Chondrocyte (in vitro differentiated cells): ENCODE measurements around the gene TAPBPL. TPM values are rescaled to one million over a fixed set of nuclear protein-coding genes. Genes with fewer than 3 reads are reported as not detected.

Source experiments
- DNase-seq: peaks from one replicate; pipeline ENCODE4 v3.0.0; 2021; ENCODE audit warnings: mixed read lengths, low spot score
- H3K27ac Mint-ChIP-seq: one replicate; pipeline ENCODE4 v1.8.0; 2021; ENCODE audit warnings: mild to moderate bottlenecking, moderate library complexity, mixed read lengths; ENCODE audit not compliant: unreplicated experiment
- H3K27me3 Mint-ChIP-seq: 2 replicates; pipeline ENCODE4 v1.8.0; 2021; ENCODE audit warnings: low read depth, mixed read lengths
- H3K36me3 Mint-ChIP-seq: 2 replicates; pipeline ENCODE4 v1.8.0; 2021; ENCODE audit warnings: low read depth, mixed read lengths
- H3K4me1 Mint-ChIP-seq: 2 replicates; pipeline ENCODE4 v1.8.0; 2021; ENCODE audit warnings: low read depth, mild to moderate bottlenecking, mixed read lengths
- H3K4me3 Mint-ChIP-seq: one replicate; pipeline ENCODE4 v1.8.0; 2021; ENCODE audit warnings: mild to moderate bottlenecking, moderate library complexity, mixed read lengths; ENCODE audit not compliant: unreplicated experiment
- H3K9me3 Mint-ChIP-seq: 2 replicates; pipeline ENCODE4 v1.8.0; 2021; ENCODE audit warnings: low read depth, mixed read lengths
- CTCF ChIP-seq: fragments of 200-600 bp; sonication (generic); IDR thresholded peaks from 2 replicates; pipeline ENCODE4 v1.5.0; 2021; ENCODE audit warnings: antibody characterized with exemption, mild to moderate bottlenecking, moderate library complexity
- total RNA-seq: library from RNA; stranded (reverse); gene quantifications from 3 replicates; pipeline ENCODE4 v1.2.1, GENCODE V29; 2021

TAPBPL gene
- total RNA-seq, 1 donor from 2014 or later = 4.6 TPM

DNA sequence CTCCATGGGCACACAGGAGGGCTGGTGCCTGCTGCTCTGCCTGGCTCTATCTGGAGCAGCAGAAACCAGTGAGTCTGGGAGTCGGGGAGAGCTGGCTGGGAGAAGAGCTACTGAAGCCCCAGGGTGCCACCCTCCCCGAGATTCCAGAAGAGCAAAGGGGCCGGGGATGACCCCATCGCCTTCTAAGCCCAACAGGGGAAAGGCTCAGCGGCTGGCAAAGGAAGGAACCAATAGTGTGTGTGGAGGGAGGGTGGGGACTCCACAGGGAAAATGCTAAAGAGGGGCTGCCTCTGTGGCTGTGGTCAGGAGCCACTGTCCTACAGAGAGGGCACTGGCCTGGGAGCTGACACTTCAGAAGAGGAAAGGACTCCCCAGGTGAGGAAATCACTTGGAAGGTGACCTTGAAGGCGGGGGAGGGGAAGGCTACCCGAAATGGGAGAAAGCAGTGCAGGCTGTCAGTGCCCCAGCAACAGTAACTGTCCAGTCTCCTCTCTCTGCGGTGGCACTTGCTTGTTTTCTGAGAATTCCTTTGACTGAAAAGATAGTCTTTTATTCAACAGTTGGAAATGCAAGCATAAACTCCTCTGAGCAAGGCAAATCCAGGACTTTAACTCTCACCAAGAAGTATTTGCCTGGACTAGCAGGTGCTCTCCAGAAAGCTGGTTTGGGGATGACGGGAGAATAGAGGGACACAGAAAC lies 552 bp downstream of the TAPBPL start:
- Mint-ChIP-seq H3K36me3 (peaks cover 9% of the 10 kb centered on the region), H3K4me3 (peak overlapping the region; percentile 78), H3K27me3 (no peaks in the 10 kb centered on the region), H3K27ac (peak overlapping the region; percentile 94), H3K9me3 (no peaks in the 10 kb centered on the region), H3K4me1 (peaks cover 29% of the 10 kb centered on the region)
- DNase-seq = no peak
- TF ChIP-seq CTCF = no peak

DNA sequence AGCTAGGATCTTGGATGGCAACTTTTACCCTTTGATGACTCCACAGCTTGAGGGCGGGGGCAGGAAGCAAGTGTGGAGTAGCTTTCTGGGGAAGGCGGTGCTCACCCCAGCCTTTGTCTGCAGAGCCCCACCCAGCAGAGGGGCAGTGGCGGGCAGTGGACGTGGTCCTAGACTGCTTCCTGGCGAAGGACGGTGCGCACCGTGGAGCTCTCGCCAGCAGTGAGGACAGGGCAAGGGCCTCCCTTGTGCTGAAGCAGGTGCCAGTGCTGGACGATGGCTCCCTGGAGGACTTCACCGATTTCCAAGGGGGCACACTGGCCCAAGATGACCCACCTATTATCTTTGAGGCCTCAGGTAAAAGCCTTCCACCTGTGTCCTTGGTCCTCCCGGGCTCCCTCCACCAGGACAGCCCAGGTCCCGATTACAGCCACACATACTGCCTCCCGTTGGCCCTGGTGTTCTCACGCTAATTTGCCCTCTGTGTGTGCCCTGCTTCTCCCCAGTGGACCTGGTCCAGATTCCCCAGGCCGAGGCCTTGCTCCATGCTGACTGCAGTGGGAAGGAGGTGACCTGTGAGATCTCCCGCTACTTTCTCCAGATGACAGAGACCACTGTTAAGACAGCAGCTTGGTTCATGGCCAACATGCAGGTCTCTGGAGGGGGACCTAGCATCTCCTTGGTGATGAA lies 1.2 kb downstream of the TAPBPL start:
- Mint-ChIP-seq H3K36me3 (peaks cover 7% of the 10 kb centered on the region), H3K4me3 (no peak overlapping the region), H3K27me3 (no peaks in the 10 kb centered on the region), H3K9me3 (no peaks in the 10 kb centered on the region), H3K4me1 (peaks cover 29% of the 10 kb centered on the region), H3K27ac (no peak overlapping the region)
- TF ChIP-seq CTCF = no peak
- DNase-seq = no peak

- Mint-ChIP-seq H3K27me3 (no peaks in the 10 kb centered on the region), H3K9me3 (no peaks in the 10 kb centered on the region), H3K36me3 (peaks cover 27% of the 10 kb centered on the region), H3K4me1 (peaks cover 5% of the 10 kb centered on the region), H3K27ac (no peak overlapping the region), H3K4me3 (no peak overlapping the region)
- DNase-seq = no peak
- TF ChIP-seq CTCF = no peak
These were observed 5.5 kb downstream of the TAPBPL start for GRCh38 chr12:6457220-6457945.

DNA sequence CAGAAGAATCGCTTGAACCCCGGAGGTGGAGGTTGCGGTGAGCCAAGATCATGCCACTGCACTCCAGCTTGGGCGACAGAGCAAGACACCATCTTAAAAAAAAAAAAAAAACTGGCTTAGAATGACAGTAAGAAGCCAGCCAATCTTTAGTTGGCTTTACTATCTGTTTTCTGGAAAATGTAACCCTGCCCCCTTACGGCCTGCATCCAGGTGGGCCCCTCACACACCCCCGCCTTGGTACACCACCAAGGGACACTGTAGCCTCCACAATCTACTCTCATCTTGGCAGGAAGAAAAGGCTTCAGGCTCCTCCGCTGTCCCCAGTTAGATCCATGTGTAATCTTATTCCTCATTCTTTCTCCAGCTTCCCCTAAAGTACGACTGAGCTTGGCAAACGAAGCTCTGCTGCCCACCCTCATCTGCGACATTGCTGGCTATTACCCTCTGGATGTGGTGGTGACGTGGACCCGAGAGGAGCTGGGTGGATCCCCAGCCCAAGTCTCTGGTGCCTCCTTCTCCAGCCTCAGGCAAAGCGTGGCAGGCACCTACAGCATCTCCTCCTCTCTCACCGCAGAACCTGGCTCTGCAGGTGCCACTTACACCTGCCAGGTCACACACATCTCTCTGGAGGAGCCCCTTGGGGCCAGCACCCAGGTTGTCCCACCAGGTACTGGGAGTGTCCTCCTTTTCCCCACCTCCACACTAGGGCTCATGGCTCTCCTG lies 6.6 kb downstream of the TAPBPL start:
- Mint-ChIP-seq H3K27me3 (no peaks in the 10 kb centered on the region), H3K36me3 (peaks cover 29% of the 10 kb centered on the region), H3K27ac (no peak overlapping the region), H3K4me3 (no peak overlapping the region), H3K4me1 (no peaks in the 10 kb centered on the region), H3K9me3 (no peaks in the 10 kb centered on the region)
- no peak for TF ChIP-seq CTCF
- no peak for DNase-seq

DNA sequence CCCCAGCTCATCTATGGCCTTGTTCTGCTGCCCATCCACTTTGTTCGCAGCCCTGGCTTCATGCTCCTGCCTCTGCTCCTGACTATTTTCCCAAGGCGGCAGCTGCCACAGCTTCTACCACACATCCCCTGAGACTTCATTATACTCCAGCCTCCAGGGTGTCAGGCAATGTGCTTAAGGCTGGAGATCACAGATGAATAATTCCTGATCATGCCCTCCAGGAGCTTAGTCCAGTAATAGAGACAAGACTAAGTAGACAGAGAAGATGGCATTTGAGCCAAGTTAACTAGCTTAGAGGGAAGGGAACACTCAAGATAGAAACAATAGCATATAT lies 7.1 kb downstream of the TAPBPL start:
- Mint-ChIP-seq H3K4me3 (no peak overlapping the region), H3K9me3 (no peaks in the 10 kb centered on the region), H3K4me1 (no peaks in the 10 kb centered on the region), H3K27me3 (no peaks in the 10 kb centered on the region), H3K36me3 (peaks cover 29% of the 10 kb centered on the region), H3K27ac (no peak overlapping the region)
- DNase-seq = no peak
- no peak for TF ChIP-seq CTCF
